Neural progenitor cell (in vitro differentiated cells): ENCODE data around the gene CRISPLD2.

Source experiments
- CTCF ChIP-seq: fragments of 200-600 bp; sonication (generic); IDR thresholded peaks from 2 replicates; pipeline ENCODE4 v1.5.1; 2017; ENCODE audit warnings: antibody characterized with exemption, mild to moderate bottlenecking
- EZH2 ChIP-seq: fragments of 200-600 bp; sonication (generic); IDR thresholded peaks from 2 replicates; pipeline ENCODE4 v1.6.1; 2017; ENCODE audit warnings: antibody characterized with exemption, mild to moderate bottlenecking, moderate library complexity
- EZH2phosphoT487 ChIP-seq: fragments of 200-600 bp; sonication (generic); IDR thresholded peaks from 2 replicates; pipeline ENCODE4 v1.6.1; 2017; ENCODE audit warnings: antibody characterized with exemption

- no peak for TF ChIP-seq EZH2
- TF ChIP-seq CTCF = no peak
- TF ChIP-seq EZH2phosphoT487 = no peak
Observed at GRCh38 chr16:84789431-84789830, 30.4 kb upstream of the CRISPLD2 start.
